T follicular helper cell (primary cell): ENCODE measurements around the gene SGMS1.

Experiments
- DNase-seq: peaks from one replicate; pipeline ENCODE4 v3.0.0-alpha.2; 2020; ENCODE audit warnings: low read depth

SGMS1 gene

GRCh38 chr10:50335397-50335796 lies 288.4 kb downstream of the SGMS1 start:
- DNase-seq, result no peak

DNA sequence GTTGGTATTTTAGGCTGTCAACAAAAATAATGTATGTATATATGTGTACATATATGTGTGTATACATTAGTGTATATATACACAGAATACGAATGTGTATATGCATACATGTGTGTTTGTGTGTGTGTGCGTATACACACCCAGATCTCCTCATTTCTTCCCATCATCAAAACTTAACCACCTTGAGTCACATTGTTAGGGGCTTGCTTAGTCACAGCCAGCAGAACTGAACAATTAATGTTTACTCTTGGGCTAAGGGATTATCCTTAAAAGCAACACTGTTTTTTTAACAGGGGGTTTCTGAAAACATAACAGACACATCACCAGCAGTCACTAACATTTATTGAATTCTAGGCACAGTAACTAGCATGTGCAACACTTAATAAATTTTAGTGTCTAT lies 289.5 kb downstream of the SGMS1 start:
- DNase-seq, result no peak

DNA sequence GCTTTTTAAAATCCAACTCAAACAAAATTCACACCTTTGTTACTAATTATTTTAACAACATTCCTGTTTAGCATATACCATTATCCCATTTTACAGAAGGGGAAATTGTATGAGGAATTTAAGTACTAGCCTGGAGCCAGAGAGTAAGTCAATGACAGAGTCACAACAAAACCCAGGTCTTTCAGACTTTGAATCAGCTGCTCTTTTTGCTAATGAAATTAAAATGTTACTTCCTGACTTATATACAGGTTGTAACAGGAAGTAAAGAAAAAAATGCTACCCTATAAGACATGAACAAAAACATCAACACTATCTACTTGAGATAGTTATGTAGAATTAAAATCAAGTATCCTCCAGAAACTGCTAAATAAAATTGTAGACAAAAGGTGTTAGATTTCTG lies 289.9 kb downstream of the SGMS1 start:
- DNase-seq, result no peak

- DNase-seq, result no peak
Measured at GRCh38 chr10:50332108-50332842, 291.5 kb downstream of the SGMS1 start.

GRCh38 chr10:50331486-50331885 lies 292.3 kb downstream of the SGMS1 start:
- DNase-seq, result no peak

- DNase-seq, result no peak
Measured at GRCh38 chr10:50326757-50327701, 296.7 kb downstream of the SGMS1 start.

DNA sequence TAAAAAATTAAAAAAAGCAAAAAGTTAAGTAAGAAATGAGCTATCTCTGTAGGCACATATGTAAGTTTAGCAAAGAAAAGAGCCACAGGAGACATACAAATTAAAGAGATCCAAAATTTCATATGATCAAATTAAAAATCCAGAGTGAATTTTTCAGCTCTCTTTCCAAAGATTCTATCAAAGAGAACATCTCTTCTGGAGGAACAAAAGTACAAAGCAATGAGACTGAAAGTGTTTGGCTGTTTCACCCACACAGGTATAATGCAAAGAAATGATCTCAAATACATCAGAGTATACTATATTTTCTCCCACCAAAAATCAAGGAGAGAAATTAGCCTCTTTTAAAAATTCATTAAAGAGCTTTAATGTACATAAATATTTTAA lies 297.6 kb downstream of the SGMS1 start:
- no peak for DNase-seq

GRCh38 chr10:50325449-50326171 lies 298.1 kb downstream of the SGMS1 start:
- no peak for DNase-seq

DNA sequence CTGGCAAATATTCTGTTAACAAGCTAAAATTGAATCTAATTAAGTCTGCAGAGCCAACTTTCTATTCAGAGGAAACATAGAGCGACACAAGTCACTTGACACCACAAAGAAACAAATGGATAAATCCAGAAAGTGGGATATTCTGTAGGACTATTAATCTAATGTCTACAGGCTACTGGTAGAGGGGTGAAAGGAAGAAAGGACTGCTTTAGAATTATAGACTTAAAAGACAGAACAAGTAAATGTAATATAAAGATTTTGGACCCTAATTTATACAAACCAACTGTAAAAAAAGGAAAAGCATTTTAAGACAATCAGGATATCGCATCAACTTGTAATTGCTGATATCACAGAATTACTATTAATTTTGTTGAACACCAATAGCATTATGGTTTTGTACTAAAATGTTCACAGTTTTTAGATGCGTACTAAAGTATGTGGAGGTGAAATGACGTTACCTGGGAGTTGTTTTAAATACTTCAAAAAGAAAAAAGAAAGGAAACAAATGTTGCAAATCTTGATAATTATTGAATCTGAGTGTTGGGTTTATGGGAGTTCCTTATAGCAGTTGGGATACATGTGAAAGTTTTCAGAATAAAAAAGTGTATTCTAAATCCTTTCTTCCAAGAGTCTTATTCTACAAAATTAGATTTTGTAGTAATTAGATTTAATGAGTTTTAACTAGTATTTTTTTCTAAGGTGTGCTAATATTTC lies 298.9 kb downstream of the SGMS1 start:
- no peak for DNase-seq

DNA sequence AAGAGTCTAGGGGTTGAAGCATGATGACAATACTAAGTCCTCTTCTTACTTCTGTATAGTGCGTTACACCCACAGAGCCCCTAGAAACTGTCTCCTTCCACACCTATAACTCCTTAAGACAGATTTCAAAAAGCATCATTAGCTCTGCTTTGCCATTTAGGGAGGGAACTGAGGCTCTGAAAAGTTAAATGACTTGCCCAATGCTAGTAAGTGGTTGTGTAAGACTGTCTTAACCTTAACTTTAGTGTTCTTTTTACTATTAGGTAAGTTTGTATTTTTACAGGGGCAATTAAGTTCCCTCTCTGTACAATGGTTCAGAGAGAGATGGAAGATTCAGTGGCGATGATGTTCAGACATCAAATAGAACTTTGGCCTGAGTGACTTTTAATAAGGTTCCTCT lies 299.7 kb downstream of the SGMS1 start:
- DNase-seq, result no peak

GRCh38 chr10:50322077-50322476 lies 301.7 kb downstream of the SGMS1 start:
- no peak for DNase-seq

- DNase-seq, result no peak
Measured at GRCh38 chr10:50318129-50318528, 305.6 kb downstream of the SGMS1 start.

DNA sequence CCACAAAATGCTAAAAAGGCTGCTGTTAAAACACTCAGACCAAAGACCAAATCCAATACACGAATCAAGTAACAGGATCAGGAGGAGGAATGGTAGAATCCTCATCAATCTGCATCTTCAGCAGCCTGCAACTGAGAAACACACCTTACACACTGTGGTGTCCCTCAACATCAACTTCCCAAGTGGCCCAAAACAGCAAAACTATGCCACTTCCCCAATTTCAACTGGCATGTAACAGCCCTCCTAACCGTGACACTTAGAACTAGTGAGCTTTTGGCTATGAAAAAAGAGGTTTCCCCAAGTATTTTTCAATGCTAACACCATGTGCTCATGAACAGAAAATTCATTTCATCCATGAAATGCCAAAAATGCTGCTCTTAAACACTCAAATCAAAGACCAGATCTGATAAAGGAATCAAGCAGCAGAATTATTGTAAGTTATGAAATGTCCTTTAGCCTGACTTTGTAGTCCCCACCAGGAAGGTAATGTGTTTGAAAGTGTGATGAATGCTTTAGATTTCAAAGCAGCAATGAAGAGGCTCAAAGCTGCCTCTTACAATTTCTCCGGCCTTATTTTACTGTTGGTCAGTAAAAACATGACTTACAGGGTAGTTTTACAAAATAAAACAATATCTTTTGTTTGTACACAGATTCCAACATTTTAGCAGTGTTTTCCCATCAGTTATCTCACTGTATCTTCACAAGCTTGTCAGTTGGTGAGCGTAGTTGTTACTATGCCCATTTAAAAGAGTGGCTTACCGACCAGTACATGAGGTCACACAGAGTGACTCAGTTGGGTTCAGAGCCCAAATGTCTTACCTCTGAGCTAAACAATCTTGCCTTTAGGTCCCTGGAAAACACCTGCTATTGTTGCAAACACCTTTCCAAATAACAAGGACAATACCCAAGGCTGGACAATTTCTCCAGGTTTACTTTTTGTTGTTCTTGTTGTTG lies 306.8 kb downstream of the SGMS1 start:
- no peak for DNase-seq

- DNase-seq, result no peak
Measured at GRCh38 chr10:50316174-50316573, 307.6 kb downstream of the SGMS1 start.

DNA sequence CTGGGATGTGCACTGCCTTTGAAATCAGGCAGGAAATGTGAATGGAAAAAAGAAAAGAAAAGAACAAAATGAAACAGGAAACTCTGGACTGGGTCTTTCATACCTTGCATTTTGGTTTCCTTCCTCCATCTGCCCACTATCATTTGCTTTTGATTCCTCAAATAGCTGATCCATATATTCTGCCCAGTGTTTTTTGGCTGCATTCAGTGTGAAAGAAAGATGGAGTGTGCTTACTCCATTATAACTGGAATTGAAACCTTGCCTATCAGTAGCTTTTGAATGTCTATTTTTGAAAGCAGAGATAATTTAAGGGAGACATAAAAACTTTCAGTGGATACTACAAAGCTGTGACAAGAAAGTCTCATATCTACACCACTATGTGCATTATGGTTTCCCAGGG lies 308.3 kb downstream of the SGMS1 start:
- no peak for DNase-seq

- DNase-seq, result no peak
Measured at GRCh38 chr10:50314169-50315071, 309.3 kb downstream of the SGMS1 start.

- no peak for DNase-seq
Measured at GRCh38 chr10:50312464-50313437, 311.0 kb downstream of the SGMS1 start.

DNA sequence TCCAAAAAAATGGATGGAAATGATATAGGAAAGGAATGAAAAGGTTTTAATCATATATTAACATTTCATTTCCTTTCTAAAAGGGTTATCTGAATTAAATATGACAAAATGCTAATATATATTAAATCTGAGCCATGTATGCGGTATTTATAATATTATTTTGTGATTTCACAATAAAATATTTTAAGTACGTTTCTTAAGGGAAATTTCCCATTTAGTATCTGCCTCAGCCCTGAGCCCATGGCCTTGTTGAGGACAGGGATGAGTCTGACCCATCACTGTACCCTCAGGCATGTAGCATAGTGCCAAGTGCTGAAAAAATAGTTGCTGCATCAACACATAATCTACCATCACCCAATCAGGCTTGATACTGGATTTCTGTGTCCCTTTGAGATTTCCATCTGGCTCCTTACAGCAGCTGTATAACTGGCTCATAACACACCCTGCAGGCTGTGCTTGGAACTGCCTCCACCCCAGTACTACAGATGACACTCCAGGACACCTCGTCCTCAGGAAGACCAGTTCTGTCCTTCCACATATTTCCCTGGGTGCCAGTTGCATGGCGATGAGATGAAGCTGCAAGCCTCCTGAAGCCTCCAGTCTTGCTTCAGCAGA lies 313.1 kb downstream of the SGMS1 start:
- DNase-seq, result no peak
